Calu3 (cell line): ENCODE measurements around the gene PPP2R2C. TPM values are rescaled to one million over a fixed set of nuclear protein-coding genes. Genes with fewer than 3 reads are reported as not detected.

Source experiments
- BruUV-seq: library from RNA; stranded (reverse); fragments of 400-500 nt; replicated peaks from 2 replicates; lab custom pipeline; 2021; lab: Mats Ljungman, UMichigan
- CTCF ChIA-PET: fragments of 300-600 bp; sonication (Branson Sonifier 250); formaldehyde crosslinking; loops from one replicate; lab custom pipeline; 2022; ENCODE audit warnings: antibody characterized with exemption; lab: Charles Lee
- DNase-seq: peaks from one replicate; pipeline ENCODE4 v3.0.0; 2022
- H3K27ac Mint-ChIP-seq: one replicate; pipeline ENCODE4 v1.8.0; 2022; ENCODE audit warnings: mixed read lengths; ENCODE audit not compliant: unreplicated experiment
- H3K27me3 Mint-ChIP-seq: one replicate; pipeline ENCODE4 v1.8.0; 2022; ENCODE audit warnings: mixed read lengths; ENCODE audit not compliant: unreplicated experiment
- H3K36me3 Mint-ChIP-seq: one replicate; pipeline ENCODE4 v1.8.0; 2022; ENCODE audit warnings: mild to moderate bottlenecking, moderate library complexity, mixed read lengths; ENCODE audit not compliant: insufficient read depth, unreplicated experiment
- H3K4me1 Mint-ChIP-seq: one replicate; pipeline ENCODE4 v1.8.0; 2022; ENCODE audit warnings: mild to moderate bottlenecking, low read depth, mixed read lengths; ENCODE audit not compliant: unreplicated experiment
- H3K4me3 Mint-ChIP-seq: one replicate; pipeline ENCODE4 v1.8.0; 2022; ENCODE audit warnings: mild to moderate bottlenecking, low read depth, moderate library complexity, mixed read lengths; ENCODE audit not compliant: unreplicated experiment
- H3K9me3 Mint-ChIP-seq: one replicate; pipeline ENCODE4 v1.8.0; 2022; ENCODE audit warnings: low read depth, mixed read lengths; ENCODE audit not compliant: unreplicated experiment
- CTCF ChIP-seq: fragments of 200-600 bp; IDR thresholded peaks from one replicate; pipeline ENCODE4 v1.8.0; 2022; ENCODE audit warnings: antibody characterized with exemption; ENCODE audit not compliant: unreplicated experiment
- intact Hi-C: fragments of 100-400 bp; cut with micrococcal nuclease; formaldehyde crosslinking; loops from one replicate; pipeline ENCODE4 v1.10.0; 2022; ENCODE audit not compliant: unreplicated experiment
- total RNA-seq: library from RNA; stranded (reverse); gene quantifications from 2 replicates; pipeline ENCODE4 v1.2.3, GENCODE V29; 2022

PPP2R2C gene
- total RNA-seq, 1 experiment from 2014 or later = 9.4 TPM

GRCh38 chr4:6494431-6495295 is 22.2 kb upstream of the PPP2R2C start:
- CTCF ChIA-PET = interaction anchor here (1.0 to 1.3 kb wide), 2 partner anchors 15 to 21 kb away, joined by 3 to 4 read pairs; no protein-coding TSS in a partner anchor
- no TSS peak for BruUV-seq
- Mint-ChIP-seq H3K4me3 (no peak overlapping the region), H3K27ac (no peak overlapping the region), H3K4me1 (no peaks in the 10 kb centered on the region), H3K27me3 (peaks cover 53% of the 10 kb centered on the region), H3K36me3 (no peaks in the 10 kb centered on the region), H3K9me3 (peaks cover 2% of the 10 kb centered on the region)
- intact Hi-C loops = no loop called here
- no peak for TF ChIP-seq CTCF
- no peak for DNase-seq

DNA sequence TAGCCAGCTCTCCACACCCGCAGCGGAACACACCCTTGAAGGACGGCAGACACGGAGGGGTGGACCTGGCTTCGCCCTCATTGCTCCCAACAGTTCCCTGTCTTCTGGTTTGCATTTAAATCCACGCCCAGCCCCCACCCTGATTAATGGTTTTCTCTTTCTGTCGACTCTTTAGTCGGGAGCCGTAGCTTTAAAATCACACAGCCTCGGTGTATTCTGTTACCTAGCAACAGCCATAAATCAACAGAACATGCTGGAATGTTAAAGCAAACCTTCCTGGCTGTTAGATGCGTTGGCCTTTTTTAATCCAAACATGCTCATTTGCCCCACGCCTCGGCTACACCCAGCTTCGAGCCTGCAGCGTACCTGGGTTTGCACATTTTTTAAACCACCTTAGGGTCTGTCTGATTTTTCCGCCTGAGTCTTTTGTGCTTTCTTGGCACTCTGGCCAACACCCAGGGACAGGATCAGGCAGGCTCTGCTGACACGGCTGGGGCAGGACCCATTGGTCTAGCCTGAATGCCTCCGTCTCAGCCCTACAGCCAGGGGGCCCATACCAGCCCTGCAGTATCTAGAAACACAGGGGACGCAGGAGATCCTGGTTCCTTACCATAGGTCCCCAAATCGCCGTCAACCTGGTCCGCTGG is 21.4 kb upstream of the PPP2R2C start:
- no peak for TF ChIP-seq CTCF
- intact Hi-C loops = no loop called here
- CTCF ChIA-PET = interaction anchor here (1.0 to 1.3 kb wide), 2 partner anchors 16 to 20 kb away, joined by 3 to 4 read pairs; no protein-coding TSS in a partner anchor
- Mint-ChIP-seq H3K9me3 (peaks cover 2% of the 10 kb centered on the region), H3K4me1 (peaks cover 6% of the 10 kb centered on the region), H3K36me3 (no peaks in the 10 kb centered on the region), H3K27me3 (peaks cover 55% of the 10 kb centered on the region), H3K4me3 (peak overlapping the region; percentile 37), H3K27ac (no peak overlapping the region)
- no TSS peak for BruUV-seq
- DNase-seq = no peak

DNA sequence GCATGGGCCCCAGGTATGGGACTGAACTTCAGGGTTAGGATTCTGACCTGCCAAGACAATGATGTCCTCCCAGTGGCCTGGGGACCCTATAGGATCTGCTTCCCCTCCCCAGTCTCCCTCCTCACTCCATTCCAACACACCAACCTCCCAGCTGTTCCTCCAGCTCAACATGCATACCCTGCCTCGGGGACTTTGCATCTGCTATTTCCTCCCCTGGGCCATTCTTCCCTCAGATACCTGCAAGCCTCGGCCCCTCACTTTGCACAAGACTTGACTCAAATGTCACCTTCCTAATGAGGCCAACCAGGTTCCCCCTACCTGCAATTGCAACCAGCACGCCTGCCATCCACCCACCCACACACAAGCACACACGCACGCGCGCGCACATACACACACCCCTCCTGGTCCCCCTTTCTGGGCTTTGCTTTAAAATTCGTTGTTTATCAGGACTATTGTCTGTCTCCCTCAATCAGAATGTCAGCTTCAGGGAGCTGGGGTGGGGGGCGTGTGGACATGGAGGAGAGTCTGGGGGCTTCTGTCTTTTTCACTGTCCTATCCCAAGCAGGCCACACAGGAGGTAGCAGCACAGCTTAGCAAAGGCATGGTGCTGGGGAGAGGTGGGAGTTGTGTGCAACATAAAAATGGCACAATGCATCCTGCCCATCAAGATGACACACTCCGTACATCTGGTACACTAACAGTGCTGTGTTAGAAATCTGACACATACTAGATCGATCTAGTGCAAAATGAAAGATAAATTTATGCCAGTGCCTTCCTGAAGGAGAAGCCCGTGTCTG is 20.6 kb upstream of the PPP2R2C start:
- peaks cover 2% of the 10 kb centered on the region for H3K9me3 Mint-ChIP-seq
- CTCF ChIA-PET = interaction anchor here (1.3 kb wide), 1 partner anchor 16 kb away, joined by 4 read pairs; no protein-coding TSS in a partner anchor
- H3K4me3 Mint-ChIP-seq = peak overlapping the region; percentile 37
- peaks cover 63% of the 10 kb centered on the region for H3K27me3 Mint-ChIP-seq
- H3K36me3 Mint-ChIP-seq = no peaks in the 10 kb centered on the region
- no peak overlapping the region for H3K27ac Mint-ChIP-seq
- intact Hi-C loops = no loop called here
- TF ChIP-seq CTCF = no peak
- H3K4me1 Mint-ChIP-seq = peaks cover 8% of the 10 kb centered on the region
- no TSS peak for BruUV-seq
- no peak for DNase-seq

- no peak overlapping the region for H3K4me3 Mint-ChIP-seq
- peaks cover 66% of the 10 kb centered on the region for H3K27me3 Mint-ChIP-seq
- no peak overlapping the region for H3K27ac Mint-ChIP-seq
- no TSS peak for BruUV-seq
- CTCF ChIA-PET = no interaction called here
- no peak for DNase-seq
- H3K4me1 Mint-ChIP-seq = peaks cover 8% of the 10 kb centered on the region
- TF ChIP-seq CTCF = no peak
- no peaks in the 10 kb centered on the region for H3K36me3 Mint-ChIP-seq
- intact Hi-C loops = no loop called here
- peaks cover 5% of the 10 kb centered on the region for H3K9me3 Mint-ChIP-seq
Measured at GRCh38 chr4:6492027-6492590, 19.7 kb upstream of the PPP2R2C start.
